GM23248 (cell line): Measurements from ENCODE around the gene DMBT1. TPM values are rescaled to one million over a fixed set of nuclear protein-coding genes. Genes with fewer than 3 reads are reported as not detected.
"Not testable (repeated sequence)": the region's sequence is repeated elsewhere in the genome, so short reads cannot be mapped to it uniquely, and the experiment has no call there.

ENCODE experiments used
- DNase-seq: peaks from one replicate; pipeline ENCODE4 v3.0.0-alpha.2; 2015
- H2AFZ ChIP-seq: fragments of 200-600 bp; sonication (generic); 2 replicates; pipeline ENCODE4 v1.6.1; 2016; ENCODE audit warnings: antibody characterized with exemption
- H3F3A ChIP-seq: fragments of 200-600 bp; sonication (generic); 2 replicates; pipeline ENCODE4 v1.6.1; 2016; ENCODE audit warnings: mild to moderate bottlenecking, antibody characterized with exemption, mixed run types; ENCODE audit not compliant: insufficient read depth
- H3K27ac ChIP-seq: fragments of 200-600 bp; sonication (generic); 2 replicates; pipeline ENCODE4 v1.5.1; 2016; ENCODE audit warnings: mild to moderate bottlenecking
- H3K27me3 ChIP-seq: fragments of 200-600 bp; sonication (generic); replicated peaks from 2 replicates; pipeline ENCODE4 v1.6.1; 2016; ENCODE audit warnings: mild to moderate bottlenecking; ENCODE audit not compliant: insufficient read depth
- H3K36me3 ChIP-seq: fragments of 200-600 bp; sonication (generic); 2 replicates; pipeline ENCODE4 v1.6.1; 2016; ENCODE audit warnings: low read depth, mild to moderate bottlenecking
- H3K4me1 ChIP-seq: fragments of 200-600 bp; sonication (generic); 2 replicates; pipeline ENCODE4 v1.6.1; 2016; ENCODE audit warnings: mild to moderate bottlenecking; ENCODE audit not compliant: insufficient read depth
- H3K4me2 ChIP-seq: fragments of 200-600 bp; sonication (generic); one replicate; pipeline ENCODE4 v1.6.1; 2016; ENCODE audit warnings: mild to moderate bottlenecking; ENCODE audit not compliant: unreplicated experiment
- H3K4me3 ChIP-seq: fragments of 200-600 bp; sonication (generic); 2 replicates; pipeline ENCODE4 v1.5.1; 2016; ENCODE audit warnings: mild to moderate bottlenecking
- H3K79me2 ChIP-seq: fragments of 200-600 bp; sonication (generic); 2 replicates; pipeline ENCODE4 v1.6.1; 2016; ENCODE audit warnings: mild to moderate bottlenecking; ENCODE audit not compliant: insufficient read depth
- H3K9ac ChIP-seq: fragments of 200-600 bp; sonication (generic); 2 replicates; pipeline ENCODE4 v1.6.1; 2016; ENCODE audit warnings: mild to moderate bottlenecking
- H3K9me2 ChIP-seq: fragments of 200-600 bp; sonication (generic); 2 replicates; pipeline ENCODE4 v1.6.1; 2016; ENCODE audit warnings: mixed run types, mild to moderate bottlenecking, moderate library complexity; ENCODE audit not compliant: insufficient read depth
- H3K9me3 ChIP-seq: fragments of 200-600 bp; sonication (generic); one replicate; pipeline ENCODE4 v1.6.1; 2017; ENCODE audit warnings: low read depth
- H4K20me1 ChIP-seq: fragments of 200-600 bp; sonication (generic); 2 replicates; pipeline ENCODE4 v1.6.0; 2016; ENCODE audit not compliant: insufficient read depth
- EZH2 ChIP-seq: fragments of 200-600 bp; sonication (generic); IDR thresholded peaks from 2 replicates; pipeline ENCODE4 v1.6.1; 2018; ENCODE audit warnings: antibody characterized with exemption, mild to moderate bottlenecking; ENCODE audit not compliant: insufficient read depth, poor library complexity, severe bottlenecking
- EZH2phosphoT487 ChIP-seq: fragments of 200-600 bp; sonication (generic); IDR thresholded peaks from 2 replicates; pipeline ENCODE4 v1.6.1; 2018; ENCODE audit warnings: antibody characterized with exemption, moderate library complexity, mild to moderate bottlenecking, low read depth; ENCODE audit not compliant: insufficient read depth
- WGBS, 2 experiments: methylation state at CpG; one replicate each; pipeline ENCODE4 v1.1.6; 2015 to 2017; ENCODE audit warnings: low lambda C conversion rate in 2 of 2, low coverage in 1 of 2; ENCODE audit errors: missing lambda C conversion rate in 2 of 2; 5-methylcytosine and 5-hydroxymethylcytosine counted together
- in situ Hi-C: fragments of 300-500 bp; cut with MboI; formaldehyde crosslinking; loops from 2 replicates; pipeline ENCODE4 v1.15.0; 2020
- polyA plus RNA-seq: library from polyadenylated mRNA; unstranded; fragments of >200 nt; fragmentation: Nextera tagmentation; extraction: Ambion mirVana; gene quantifications from 2 replicates; pipeline ENCODE4 v1.2.1, GENCODE V29; 2016
- total RNA-seq: library from RNA; depleted of rRNA; stranded (reverse); fragments of >200 nt; shearing (Covaris generic); gene quantifications from 2 replicates; pipeline ENCODE4 v1.2.3, GENCODE V29; 2014

Gene DMBT1
- total and polyA plus RNA-seq, 2 experiments from 2014 or later = not detected

- Histone ChIP-seq H3K27ac (no peak overlapping the region), H3K36me3 (no peaks in the 10 kb centered on the region), H3K9me3 (no peaks in the 10 kb centered on the region), H3K4me1 (no peaks in the 10 kb centered on the region), H2AFZ (no peak overlapping the region), H3F3A (no peaks in the 10 kb centered on the region), H3K9me2 (no peaks in the 10 kb centered on the region), H3K79me2 (no peaks in the 10 kb centered on the region), H3K27me3 (peaks cover 6% of the 10 kb centered on the region; the same call in 1 of the 2 replicates), H4K20me1 (no peaks in the 10 kb centered on the region), H3K9ac (no peak overlapping the region), H3K4me3 (no peak overlapping the region), H3K4me2 (no peak overlapping the region)
- no peak for TF ChIP-seq EZH2phosphoT487
- no peak for TF ChIP-seq EZH2
- 52 to 56% methylated on average over 12 of the region's 12 CpGs for WGBS, 2 experiments
- in situ Hi-C loops = no loop called here
- no peak for DNase-seq
Measured at GRCh38 chr10:122577311-122577885, 16.8 kb downstream of the DMBT1 start.

GRCh38 chr10:122586070-122586469 is 25.5 kb downstream of the DMBT1 start:
- DNase-seq, H3K4me1 ChIP-seq, H3K9me2 ChIP-seq, H3K27me3 ChIP-seq, in situ Hi-C loops, H3K9ac ChIP-seq, H2AFZ ChIP-seq, H3K4me2 ChIP-seq, H3K4me3 ChIP-seq, H3K27ac ChIP-seq, H3K9me3 ChIP-seq, H3F3A ChIP-seq, H4K20me1 ChIP-seq, H3K79me2 ChIP-seq, H3K36me3 ChIP-seq: not testable (repeated sequence)
- 36 to 43% methylated on average over 7 of the region's 7 CpGs for WGBS, 2 experiments

GRCh38 chr10:122587098-122587760 is 26.7 kb downstream of the DMBT1 start:
- Histone ChIP-seq H3K9me2 (no peaks in the 10 kb centered on the region), H3K9ac (no peak overlapping the region), H2AFZ (no peak overlapping the region), H3K79me2 (no peaks in the 10 kb centered on the region), H3K9me3 (no peaks in the 10 kb centered on the region), H3K4me3 (no peak overlapping the region), H3K27ac (no peak overlapping the region), H3K4me1 (no peaks in the 10 kb centered on the region), H3F3A (no peaks in the 10 kb centered on the region), H3K36me3 (no peaks in the 10 kb centered on the region), H4K20me1 (no peaks in the 10 kb centered on the region), H3K4me2 (no peak overlapping the region), H3K27me3 (no peaks in the 10 kb centered on the region)
- no peak for DNase-seq
- in situ Hi-C loops = no loop called here
- 50 to 60% methylated on average over 6 of the region's 6 CpGs for WGBS, 2 experiments
- no peak for TF ChIP-seq EZH2phosphoT487
- no peak for TF ChIP-seq EZH2

GRCh38 chr10:122588381-122588780 is 27.8 kb downstream of the DMBT1 start:
- H3K4me2 ChIP-seq = no peak overlapping the region
- 52 to 55% methylated on average over 3 of the region's 3 CpGs for WGBS, 2 experiments
- no peak overlapping the region for H3K4me3 ChIP-seq
- no peaks in the 10 kb centered on the region for H3K79me2 ChIP-seq
- H3K9me3 ChIP-seq = no peaks in the 10 kb centered on the region
- DNase-seq = no peak
- TF ChIP-seq EZH2 = no peak
- no peak for TF ChIP-seq EZH2phosphoT487
- no peak overlapping the region for H3K9ac ChIP-seq
- no peaks in the 10 kb centered on the region for H3K36me3 ChIP-seq
- no peaks in the 10 kb centered on the region for H3K27me3 ChIP-seq
- H3K27ac ChIP-seq = no peak overlapping the region
- H3K9me2 ChIP-seq = no peaks in the 10 kb centered on the region
- no peaks in the 10 kb centered on the region for H3F3A ChIP-seq
- no peaks in the 10 kb centered on the region for H4K20me1 ChIP-seq
- no peaks in the 10 kb centered on the region for H3K4me1 ChIP-seq
- in situ Hi-C loops = no loop called here
- no peak overlapping the region for H2AFZ ChIP-seq

GRCh38 chr10:122590153-122590552 is 29.6 kb downstream of the DMBT1 start:
- Histone ChIP-seq H3K4me1 (no peaks in the 10 kb centered on the region), H3K9ac (no peak overlapping the region), H3K79me2 (no peaks in the 10 kb centered on the region), H3K4me3 (no peak overlapping the region), H3K9me3 (no peaks in the 10 kb centered on the region), H2AFZ (no peak overlapping the region), H3K27me3 (no peaks in the 10 kb centered on the region), H3K27ac (no peak overlapping the region), H3F3A (no peaks in the 10 kb centered on the region), H3K9me2 (no peaks in the 10 kb centered on the region), H3K4me2 (no peak overlapping the region), H4K20me1 (no peaks in the 10 kb centered on the region), H3K36me3 (no peaks in the 10 kb centered on the region)
- in situ Hi-C loops = no loop called here
- TF ChIP-seq EZH2 (no peak), EZH2phosphoT487 (no peak)
- WGBS, 2 experiments = 19 to 33% methylated on average over 3 of the region's 3 CpGs
- DNase-seq = peak; percentile 13
